ENCODE data around the gene ANO10.
"Not testable (repeated sequence)": the region's sequence is repeated elsewhere in the genome, so short reads cannot be mapped to it uniquely, and the experiment has no call there.

The ANO10 gene

DNA sequence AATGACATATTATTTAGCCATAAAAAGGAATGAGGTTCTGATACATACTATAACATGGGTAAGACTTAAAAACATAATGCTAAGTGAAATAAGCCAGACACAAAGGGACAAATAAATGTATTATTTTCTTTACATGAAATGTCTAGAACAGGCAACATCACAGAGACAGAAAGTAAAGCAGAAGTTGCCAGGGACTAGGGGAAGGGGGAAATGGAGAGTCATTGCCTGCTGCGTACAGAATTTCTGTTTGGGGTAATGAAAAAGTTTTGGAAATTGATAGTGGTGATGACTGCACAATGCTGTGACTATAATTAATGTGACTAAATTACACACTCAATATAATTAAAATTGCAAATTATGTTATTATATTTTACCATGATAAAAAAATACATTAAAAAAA is 99.9 kb downstream of the ANO10 start:
- TF ChIP-seq, protein P1, sequence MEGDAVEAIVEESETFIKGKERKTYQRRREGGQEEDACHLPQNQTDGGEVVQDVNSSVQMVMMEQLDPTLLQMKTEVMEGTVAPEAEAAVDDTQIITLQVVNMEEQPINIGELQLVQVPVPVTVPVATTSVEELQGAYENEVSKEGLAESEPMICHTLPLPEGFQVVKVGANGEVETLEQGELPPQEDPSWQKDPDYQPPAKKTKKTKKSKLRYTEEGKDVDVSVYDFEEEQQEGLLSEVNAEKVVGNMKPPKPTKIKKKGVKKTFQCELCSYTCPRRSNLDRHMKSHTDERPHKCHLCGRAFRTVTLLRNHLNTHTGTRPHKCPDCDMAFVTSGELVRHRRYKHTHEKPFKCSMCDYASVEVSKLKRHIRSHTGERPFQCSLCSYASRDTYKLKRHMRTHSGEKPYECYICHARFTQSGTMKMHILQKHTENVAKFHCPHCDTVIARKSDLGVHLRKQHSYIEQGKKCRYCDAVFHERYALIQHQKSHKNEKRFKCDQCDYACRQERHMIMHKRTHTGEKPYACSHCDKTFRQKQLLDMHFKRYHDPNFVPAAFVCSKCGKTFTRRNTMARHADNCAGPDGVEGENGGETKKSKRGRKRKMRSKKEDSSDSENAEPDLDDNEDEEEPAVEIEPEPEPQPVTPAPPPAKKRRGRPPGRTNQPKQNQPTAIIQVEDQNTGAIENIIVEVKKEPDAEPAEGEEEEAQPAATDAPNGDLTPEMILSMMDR (IDR thresholded peaks at IDR 0.05; ENCODE audit: low read depth, low read length, missing control alignments), result no peak
- no peak overlapping the region for H3K4me3 ChIP-seq (replicated peaks; ENCODE audit: low read depth, low read length)
- DNase-seq (ENCODE audit: extremely low read depth, low read depth), result no peak

DNA sequence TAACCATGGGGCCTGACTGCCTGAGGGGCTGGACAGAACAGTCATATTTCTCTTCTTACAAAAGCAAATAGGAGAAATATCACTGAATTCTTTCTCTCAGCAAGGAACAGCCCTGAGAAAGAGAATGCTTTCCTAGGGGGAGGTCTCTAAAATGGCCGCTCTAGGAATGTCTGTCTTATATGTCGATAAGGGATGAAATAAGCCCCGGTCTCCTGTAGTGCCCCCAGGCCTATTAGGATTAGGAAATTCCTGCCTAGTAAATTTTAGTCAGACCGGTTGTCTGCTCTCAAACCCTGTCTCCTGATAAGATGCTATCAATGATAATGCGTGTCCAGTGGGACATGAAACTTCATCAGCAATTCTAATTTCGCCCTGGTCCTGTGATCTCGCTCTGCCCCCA is 103.3 kb downstream of the ANO10 start:
- not testable (repeated sequence) for DNase-seq (ENCODE audit: extremely low read depth, low read depth); H3K4me3 ChIP-seq (replicated peaks; ENCODE audit: low read depth, low read length)

DNA sequence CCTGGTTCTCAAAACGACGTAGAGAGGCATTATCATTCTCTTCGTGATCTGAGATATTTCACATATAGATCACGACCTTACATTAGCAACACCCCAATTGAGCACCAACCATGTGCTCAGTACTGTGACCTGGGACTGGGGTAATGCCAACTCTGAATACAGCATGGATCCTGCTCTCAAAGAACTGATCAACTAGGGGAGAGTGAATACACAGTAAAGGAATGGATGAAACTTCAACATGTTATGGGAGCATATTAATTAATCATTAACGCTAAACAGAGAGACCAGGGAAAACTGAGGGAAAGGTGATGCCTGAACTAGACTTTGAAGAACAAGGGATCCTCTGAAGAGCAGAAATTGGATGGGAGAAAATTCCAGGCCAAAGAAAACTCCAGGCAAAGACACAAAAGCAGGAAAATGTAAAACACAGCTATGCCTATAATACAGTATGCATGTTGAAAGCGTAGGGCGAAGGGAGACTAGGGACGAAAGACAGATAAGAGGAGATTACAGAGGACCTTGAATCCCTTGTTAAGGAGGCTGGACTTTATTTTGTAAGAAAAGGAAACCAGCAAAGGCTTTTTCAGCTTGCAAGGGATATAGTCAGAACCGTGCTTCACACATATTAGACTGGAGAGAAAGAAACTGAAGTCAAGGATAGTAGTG is 105.7 kb downstream of the ANO10 start:
- no peak overlapping the region for H3K4me3 ChIP-seq (replicated peaks; ENCODE audit: low read depth, low read length)
- TF ChIP-seq, protein P1 (IDR thresholded peaks at IDR 0.05; ENCODE audit: low read depth, low read length, missing control alignments), result no peak
- no peak for DNase-seq (ENCODE audit: extremely low read depth, low read depth)

DNA sequence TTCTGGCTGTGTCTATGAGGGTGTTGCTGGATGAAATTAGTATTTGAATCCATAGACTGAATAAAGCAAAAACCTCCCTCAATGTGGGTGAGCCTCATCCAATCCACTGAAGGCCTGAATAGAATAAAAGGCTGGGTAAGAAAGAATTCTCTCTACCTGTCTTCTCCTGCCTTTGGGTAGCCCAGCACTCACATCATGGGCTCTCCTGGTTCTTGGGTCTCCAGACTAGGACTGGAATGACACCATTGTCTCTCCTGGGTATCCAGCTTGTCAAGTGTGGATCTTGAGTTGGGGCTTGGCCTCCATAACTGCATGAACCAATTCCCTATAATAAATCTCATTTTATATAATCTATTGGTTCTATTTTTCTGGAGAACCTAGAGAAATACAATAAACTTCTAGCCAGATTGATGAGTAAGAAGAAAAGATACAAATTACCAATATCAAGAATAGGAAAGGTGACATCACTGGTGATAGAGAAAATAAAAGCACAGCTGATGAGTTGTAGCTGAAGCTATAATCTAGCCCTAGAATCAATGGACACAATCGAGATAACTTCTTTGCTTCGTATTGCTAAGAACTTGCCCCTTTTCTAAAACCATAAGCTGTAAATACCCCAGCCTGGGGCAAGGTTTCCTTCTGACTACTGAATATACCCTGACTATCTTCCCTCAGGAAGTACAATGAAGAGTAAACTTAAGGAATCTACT is 106.4 kb downstream of the ANO10 start:
- TF ChIP-seq, protein P1 (IDR thresholded peaks at IDR 0.05; ENCODE audit: low read depth, low read length, missing control alignments), result no peak

DNA sequence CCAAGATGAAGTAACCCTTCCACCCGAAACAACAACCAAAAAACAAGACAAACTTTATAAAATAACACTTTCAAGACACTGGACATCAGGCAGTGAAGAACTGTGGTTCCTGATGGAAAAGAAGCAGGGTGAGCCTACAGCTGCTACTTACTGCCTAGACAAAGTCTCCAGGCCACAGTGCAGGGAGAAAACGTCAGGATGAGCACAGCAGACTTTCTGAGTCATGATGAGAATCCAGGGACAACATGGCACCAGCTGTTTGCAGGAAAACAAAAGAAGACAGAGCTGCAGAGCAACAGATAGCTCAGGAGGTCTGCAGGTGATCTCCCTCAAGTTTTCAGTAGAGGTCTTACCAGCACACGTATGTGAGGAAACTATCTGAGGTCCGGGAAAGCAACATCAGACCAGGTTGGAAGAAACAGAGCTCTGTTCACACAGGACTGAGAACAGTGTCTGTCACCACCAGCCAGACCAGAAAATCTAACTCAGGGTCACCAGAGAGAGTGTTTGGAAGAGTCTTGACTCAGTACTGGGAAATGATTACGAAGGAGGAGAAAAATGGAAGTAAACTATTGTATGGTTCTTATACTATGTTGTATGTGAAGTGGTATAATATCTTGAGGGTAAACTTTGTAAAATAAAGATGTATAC is 108.9 kb downstream of the ANO10 start:
- H3K4me3 ChIP-seq (replicated peaks; ENCODE audit: low read depth, low read length), result no peak overlapping the region
- TF ChIP-seq, protein P1 (IDR thresholded peaks at IDR 0.05; ENCODE audit: low read depth, low read length, missing control alignments), result no peak
- DNase-seq (ENCODE audit: extremely low read depth, low read depth), result no peak

More for the DNA sequence above, 106.4 kb downstream of the ANO10 start:
- H3K4me3 ChIP-seq (replicated peaks; ENCODE audit: low read depth, low read length), result no peak overlapping the region
- no peak for DNase-seq (ENCODE audit: extremely low read depth, low read depth)

DNA sequence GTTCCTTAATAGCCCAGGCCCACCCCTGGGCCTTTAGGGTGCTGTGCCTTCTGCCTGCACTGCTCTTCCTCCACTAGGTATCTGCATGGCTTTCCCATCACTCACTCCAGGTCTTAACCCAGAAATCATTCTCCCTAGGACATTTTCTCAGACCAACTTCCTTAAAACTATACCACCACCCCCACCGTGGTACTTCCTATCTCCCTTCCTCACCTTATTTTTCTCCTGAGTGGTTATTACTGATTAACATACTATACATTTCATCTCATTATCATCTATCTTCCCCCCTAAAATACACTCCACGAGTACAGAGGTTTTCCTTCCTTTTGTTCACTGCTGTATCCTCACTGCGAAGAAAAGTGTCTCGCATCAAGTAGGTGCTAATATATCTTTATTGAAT is 115.2 kb downstream of the ANO10 start:
- no peak for DNase-seq (ENCODE audit: extremely low read depth, low read depth)
- H3K4me3 ChIP-seq (replicated peaks; ENCODE audit: low read depth, low read length), result no peak overlapping the region
- TF ChIP-seq, protein P1 (IDR thresholded peaks at IDR 0.05; ENCODE audit: low read depth, low read length, missing control alignments), result no peak

DNA sequence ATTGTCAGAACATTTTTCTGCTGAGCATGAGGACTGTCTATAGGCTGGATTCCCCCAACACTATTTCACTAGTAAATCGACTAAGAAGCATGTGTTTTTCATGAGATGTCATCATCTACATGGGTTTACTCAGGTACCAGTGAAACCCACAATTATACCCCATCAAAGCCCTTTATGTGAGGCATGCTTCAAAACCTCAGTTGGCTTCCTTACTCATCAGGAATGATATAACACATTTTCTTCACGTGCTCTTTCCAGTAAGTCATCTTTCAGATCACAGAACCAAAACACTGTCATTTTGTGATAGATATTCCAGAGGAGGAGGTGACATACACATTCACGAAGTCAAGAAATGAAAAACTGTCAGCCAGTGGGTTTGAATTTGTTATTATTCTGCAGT is 116.5 kb downstream of the ANO10 start:
- H3K4me3 ChIP-seq (replicated peaks; ENCODE audit: low read depth, low read length), result no peak overlapping the region
- no peak for DNase-seq (ENCODE audit: extremely low read depth, low read depth)
- TF ChIP-seq, protein P1 (IDR thresholded peaks at IDR 0.05; ENCODE audit: low read depth, low read length, missing control alignments), result no peak

Data from HFF-Myc (cell line).